Measurements from ENCODE around the gene TLE6. TPM values are rescaled to one million over a fixed set of nuclear protein-coding genes. Genes with fewer than 3 reads are reported as not detected.

Gene TLE6
- total and polyA plus RNA-seq, 10 of the 15 experiments (the other 5 are each of a cell fraction or from before 2014, with no cell fraction given): 2.7 to 13.8 (median 6.4) TPM

GRCh38 chr19:3034656-3035541, 57.5 kb downstream of the TLE6 start (continued):
- peak; percentile 73 for TF ChIP-seq ZBTB40 (IDR thresholded peaks at IDR 0.05; ENCODE audit: borderline replicate concordance)
- peak; percentile 29; the same call in 1 of the 2 replicates for TF ChIP-seq DPF2 (IDR thresholded peaks at IDR 0.05)
- no peak for TF ChIP-seq ZNF384 (IDR thresholded peaks at IDR 0.05; ENCODE audit: borderline replicate concordance, low read depth, low read length)
- TF ChIP-seq YY1 (IDR thresholded peaks at IDR 0.05; ENCODE audit: low read depth, low read length): peak; percentile 32; the same call in 1 of the 2 replicates
- peak; percentile 20; the same call in 1 of the 2 replicates for TF ChIP-seq MXI1 (IDR thresholded peaks at IDR 0.05; ENCODE audit: low read depth, low read length)
- peak; percentile 45; the same call in 1 of the 2 replicates for TF ChIP-seq LARP7 (IDR thresholded peaks at IDR 0.05)
- TF ChIP-seq POLR2A (IDR thresholded peaks at IDR 0.05; ENCODE audit: low read depth, low read length): no peak; the same call in 1 of the 2 replicates
- peak; percentile 56; the same call in 1 of the 2 replicates for TF ChIP-seq ZNF687 (IDR thresholded peaks at IDR 0.05)
- peak; percentile 83 for TF ChIP-seq IKZF1 (conservative IDR thresholded peaks at IDR 0.05)
- TF ChIP-seq BCL11A (IDR thresholded peaks at IDR 0.05; ENCODE audit: low read depth, low read length): 0 out of 2 replicates have a peak, but pooled peaks have one; percentile 9
- peak; percentile 70 for TF ChIP-seq EED (IDR thresholded peaks at IDR 0.05; ENCODE audit: low read depth)
- no peak for TF ChIP-seq RB1 (IDR thresholded peaks at IDR 0.05; ENCODE audit: borderline replicate concordance)
- no peak for TF ChIP-seq EP300 (IDR thresholded peaks at IDR 0.05; ENCODE audit: borderline replicate concordance in 1 of 2, control insufficient read depth in 1 of 2, low read depth in 2 of 2, low read length in 2 of 2)
- peak; percentile 69 for TF ChIP-seq GATAD2B (conservative IDR thresholded peaks at IDR 0.05; ENCODE audit: low read depth)
- TF ChIP-seq PBX3 (IDR thresholded peaks at IDR 0.05; ENCODE audit: insufficient replicate concordance, low read depth, low read length): no peak
- no peak for TF ChIP-seq ATF7 (IDR thresholded peaks at IDR 0.05; ENCODE audit: low read depth)
- TF ChIP-seq SMARCA5 (IDR thresholded peaks at IDR 0.05): peak; percentile 62; the same call in 1 of the 2 replicates

Data from GM12878 (cell line).